HG02852 (cell line): ENCODE results near the gene ATG9B.

ENCODE experiments used
- ATAC-seq: cut with Tn5 transposase; IDR thresholded peaks from one replicate; pipeline ENCODE4 v1.9.1; 2021; ENCODE audit warnings: mild to moderate bottlenecking, moderate library complexity; ENCODE audit not compliant: unreplicated experiment

ATG9B gene

GRCh38 chr7:151024435-151025056 is at the start of gene ATG9B:
ATG9B (minus strand) TSS chr7:151024494; CDS start chr7:151024423, 71 bp downstream.
- ATAC-seq: no peak

- ATAC-seq: no peak
Observed at GRCh38 chr7:151073990-151074389, 49.7 kb upstream of the ATG9B start.

GRCh38 chr7:151071032-151071866 is 47.0 kb upstream of the ATG9B start:
- no peak for ATAC-seq

- no peak for ATAC-seq
Observed at GRCh38 chr7:151070574-151070960, 46.3 kb upstream of the ATG9B start.

GRCh38 chr7:151069841-151070573 is 45.7 kb upstream of the ATG9B start:
- no peak for ATAC-seq

- ATAC-seq: no peak
Observed at GRCh38 chr7:151068069-151068773, 43.9 kb upstream of the ATG9B start.

GRCh38 chr7:151066273-151066974 is 42.1 kb upstream of the ATG9B start:
- ATAC-seq: no peak

- no peak for ATAC-seq
Observed at GRCh38 chr7:151065516-151065915, 41.2 kb upstream of the ATG9B start.

GRCh38 chr7:151064993-151065392 is 40.7 kb upstream of the ATG9B start:
- ATAC-seq: no peak

- ATAC-seq: no peak
Observed at GRCh38 chr7:151064454-151064853, 40.2 kb upstream of the ATG9B start.

- ATAC-seq: no peak
Observed at GRCh38 chr7:151063212-151063561, 38.9 kb upstream of the ATG9B start.

GRCh38 chr7:151062399-151063211 is 38.3 kb upstream of the ATG9B start:
- no peak for ATAC-seq

GRCh38 chr7:151062111-151062398 is 37.8 kb upstream of the ATG9B start:
- ATAC-seq: no peak

GRCh38 chr7:151061213-151062110 is 37.2 kb upstream of the ATG9B start:
- ATAC-seq: no peak

- no peak for ATAC-seq
Observed at GRCh38 chr7:151060416-151061212, 36.3 kb upstream of the ATG9B start.

- no peak for ATAC-seq
Observed at GRCh38 chr7:151060113-151060415, 35.8 kb upstream of the ATG9B start.

GRCh38 chr7:151059367-151060112 is 35.2 kb upstream of the ATG9B start, which contains the start of gene SLC4A2:
SLC4A2 (plus strand) TSS chr7:151059589; CDS start chr7:151061988, 2,399 bp downstream.
- peak; percentile 31 for ATAC-seq
